ENCODE data around the gene CCDC148.

GRCh38 chr2:158378926-158379325 lies 77.6 kb downstream of the CCDC148 start:
- TF ChIP-seq EZH2 (IDR thresholded peaks at IDR 0.05; ENCODE audit: insufficient read depth, poor library complexity, severe bottlenecking) (no peak), EZH2phosphoT487 (IDR thresholded peaks at IDR 0.05; ENCODE audit: insufficient read depth, low read depth) (no peak)

Measured in GM23248 (cell line).